ENCODE data around the gene DUSP6.

DUSP6 gene

GRCh38 chr12:89307474-89308253, 44.6 kb downstream of the DUSP6 start:
- no peak overlapping the region for H3K4me2 ChIP-seq (ENCODE audit: low read length)
- no peaks in the 10 kb centered on the region for H3K9me3 ChIP-seq (ENCODE audit: control insufficient read depth, insufficient read depth, low read length)
- no peaks in the 10 kb centered on the region for H3K4me1 ChIP-seq (ENCODE audit: control insufficient read depth, low read length)
- no peaks in the 10 kb centered on the region for H4K20me1 ChIP-seq (ENCODE audit: control insufficient read depth, insufficient read depth, low read depth, low read length)
- no peak for TF ChIP-seq EZH2phosphoT487 (IDR thresholded peaks at IDR 0.05; ENCODE audit: borderline replicate concordance, low read length)
- no peak for TF ChIP-seq CTCF (IDR thresholded peaks at IDR 0.05; ENCODE audit: low read depth, low read length, poor library complexity, severe bottlenecking)
- H3F3A ChIP-seq (ENCODE audit: control insufficient read depth, insufficient read depth) = no peaks in the 10 kb centered on the region
- no peak overlapping the region for H3K4me3 ChIP-seq (ENCODE audit: low read length)
- H3K9me2 ChIP-seq (replicated peaks; ENCODE audit: control insufficient read depth, low read length) = no peaks in the 10 kb centered on the region
- H3K27ac ChIP-seq (ENCODE audit: low read depth, low read length) = no peak overlapping the region
- H3K36me3 ChIP-seq (ENCODE audit: control insufficient read depth, low read length) = no peaks in the 10 kb centered on the region
- H3K27me3 ChIP-seq (ENCODE audit: control insufficient read depth, low read length) = 0 out of 2 replicates have a peak, but pooled peaks cover 3% of the 10 kb centered on the region
- no peaks in the 10 kb centered on the region for H3K79me2 ChIP-seq (ENCODE audit: control insufficient read depth, low read length)

- no peak for TF ChIP-seq EZH2phosphoT487 (IDR thresholded peaks at IDR 0.05; ENCODE audit: borderline replicate concordance, low read length)
- no peak for TF ChIP-seq CTCF (IDR thresholded peaks at IDR 0.05; ENCODE audit: low read depth, low read length, poor library complexity, severe bottlenecking)
- Histone ChIP-seq H3K4me1 (ENCODE audit: control insufficient read depth, low read length) (no peaks in the 10 kb centered on the region), H3K4me3 (ENCODE audit: low read length) (no peak overlapping the region), H3K27me3 (ENCODE audit: control insufficient read depth, low read length) (0 out of 2 replicates have a peak, but pooled peaks cover 3% of the 10 kb centered on the region), H4K20me1 (ENCODE audit: control insufficient read depth, insufficient read depth, low read depth, low read length) (no peaks in the 10 kb centered on the region), H3K27ac (ENCODE audit: low read depth, low read length) (no peak overlapping the region), H3K79me2 (ENCODE audit: control insufficient read depth, low read length) (no peaks in the 10 kb centered on the region), H3K4me2 (ENCODE audit: low read length) (no peak overlapping the region), H3F3A (ENCODE audit: control insufficient read depth, insufficient read depth) (no peaks in the 10 kb centered on the region), H3K36me3 (ENCODE audit: control insufficient read depth, low read length) (no peaks in the 10 kb centered on the region), H3K9me3 (ENCODE audit: control insufficient read depth, insufficient read depth, low read length) (no peaks in the 10 kb centered on the region), H3K9me2 (replicated peaks; ENCODE audit: control insufficient read depth, low read length) (no peaks in the 10 kb centered on the region)
Observed at GRCh38 chr12:89306827-89307473, 45.4 kb downstream of the DUSP6 start.

- 0 out of 2 replicates have a peak, but pooled peaks cover 3% of the 10 kb centered on the region for H3K27me3 ChIP-seq (ENCODE audit: control insufficient read depth, low read length)
- H3K4me3 ChIP-seq (ENCODE audit: low read length) = no peak overlapping the region
- no peaks in the 10 kb centered on the region for H3K4me1 ChIP-seq (ENCODE audit: control insufficient read depth, low read length)
- H3K9me2 ChIP-seq (replicated peaks; ENCODE audit: control insufficient read depth, low read length) = no peaks in the 10 kb centered on the region
- H3K9me3 ChIP-seq (ENCODE audit: control insufficient read depth, insufficient read depth, low read length) = no peaks in the 10 kb centered on the region
- no peaks in the 10 kb centered on the region for H4K20me1 ChIP-seq (ENCODE audit: control insufficient read depth, insufficient read depth, low read depth, low read length)
- H3F3A ChIP-seq (ENCODE audit: control insufficient read depth, insufficient read depth) = no peaks in the 10 kb centered on the region
- H3K79me2 ChIP-seq (ENCODE audit: control insufficient read depth, low read length) = no peaks in the 10 kb centered on the region
- H3K27ac ChIP-seq (ENCODE audit: low read depth, low read length) = no peak overlapping the region
- TF ChIP-seq CTCF (IDR thresholded peaks at IDR 0.05; ENCODE audit: low read depth, low read length, poor library complexity, severe bottlenecking) (no peak), EZH2phosphoT487 (IDR thresholded peaks at IDR 0.05; ENCODE audit: borderline replicate concordance, low read length) (no peak)
- no peaks in the 10 kb centered on the region for H3K36me3 ChIP-seq (ENCODE audit: control insufficient read depth, low read length)
- no peak overlapping the region for H3K4me2 ChIP-seq (ENCODE audit: low read length)
Observed at GRCh38 chr12:89305373-89305772, 46.9 kb downstream of the DUSP6 start.
